ENCODE data around the gene CORO1C. TPM values are rescaled to one million over a fixed set of nuclear protein-coding genes. Genes with fewer than 3 reads are reported as not detected.

The CORO1C gene
- total RNA-seq, 1 donor from 2014 or later: 59.6 TPM

- Histone ChIP-seq H3K36me3 (no peaks in the 10 kb centered on the region), H3K4me3 (no peak overlapping the region), H3K9me3 (replicated peaks) (no peaks in the 10 kb centered on the region), H3K27me3 (ENCODE audit: low read depth) (no peaks in the 10 kb centered on the region), H3K4me1 (no peaks in the 10 kb centered on the region), H3K27ac (replicated peaks) (no peak overlapping the region)
- no peak for DNase-seq
- intact Hi-C loops (cut with micrococcal nuclease): no loop called here
- no peak for TF ChIP-seq CTCF (IDR thresholded peaks at IDR 0.05; ENCODE audit: borderline replicate concordance)
Observed at GRCh38 chr12:108602976-108603704, 128.2 kb downstream of the CORO1C start.

DNA sequence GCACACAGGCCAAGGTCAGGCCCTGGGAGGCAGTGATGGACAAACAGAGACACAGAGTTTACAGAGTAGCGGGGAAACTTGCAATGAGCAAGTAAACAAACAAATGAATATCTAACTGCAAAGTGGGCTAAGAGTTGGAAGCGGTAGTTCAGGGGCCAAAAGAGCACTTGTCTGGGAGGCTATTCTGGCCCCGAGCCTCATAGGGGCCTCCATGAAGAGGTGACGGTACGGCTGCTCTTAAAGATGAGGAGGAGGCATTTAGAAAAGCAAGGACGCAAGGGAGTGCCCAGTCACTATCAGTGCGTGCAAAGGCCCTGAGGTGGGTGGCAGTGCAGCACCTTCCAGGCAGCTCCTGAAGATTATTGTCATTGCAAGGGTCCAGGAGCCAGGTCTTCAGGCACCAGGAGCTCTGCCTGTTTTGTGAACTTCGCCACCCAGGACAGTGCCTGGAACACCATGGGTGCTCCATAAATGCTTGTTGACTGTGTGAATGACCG lies 129.1 kb downstream of the CORO1C start:
- H3K27ac ChIP-seq (replicated peaks): no peak overlapping the region
- TF ChIP-seq CTCF (IDR thresholded peaks at IDR 0.05; ENCODE audit: borderline replicate concordance): no peak
- H3K9me3 ChIP-seq (replicated peaks): no peaks in the 10 kb centered on the region
- DNase-seq: no peak
- no peaks in the 10 kb centered on the region for H3K27me3 ChIP-seq (ENCODE audit: low read depth)
- no peaks in the 10 kb centered on the region for H3K36me3 ChIP-seq
- H3K4me1 ChIP-seq: no peaks in the 10 kb centered on the region
- intact Hi-C loops (cut with micrococcal nuclease): no loop called here
- no peak overlapping the region for H3K4me3 ChIP-seq

- intact Hi-C loops (cut with micrococcal nuclease): no loop called here
- Histone ChIP-seq H3K36me3 (no peaks in the 10 kb centered on the region), H3K9me3 (replicated peaks) (no peaks in the 10 kb centered on the region), H3K27ac (replicated peaks) (no peak overlapping the region), H3K4me1 (no peaks in the 10 kb centered on the region), H3K4me3 (no peak overlapping the region), H3K27me3 (ENCODE audit: low read depth) (no peaks in the 10 kb centered on the region)
- no peak for TF ChIP-seq CTCF (IDR thresholded peaks at IDR 0.05; ENCODE audit: borderline replicate concordance)
- DNase-seq: no peak
Observed at GRCh38 chr12:108600702-108601007, 130.7 kb downstream of the CORO1C start.

DNA sequence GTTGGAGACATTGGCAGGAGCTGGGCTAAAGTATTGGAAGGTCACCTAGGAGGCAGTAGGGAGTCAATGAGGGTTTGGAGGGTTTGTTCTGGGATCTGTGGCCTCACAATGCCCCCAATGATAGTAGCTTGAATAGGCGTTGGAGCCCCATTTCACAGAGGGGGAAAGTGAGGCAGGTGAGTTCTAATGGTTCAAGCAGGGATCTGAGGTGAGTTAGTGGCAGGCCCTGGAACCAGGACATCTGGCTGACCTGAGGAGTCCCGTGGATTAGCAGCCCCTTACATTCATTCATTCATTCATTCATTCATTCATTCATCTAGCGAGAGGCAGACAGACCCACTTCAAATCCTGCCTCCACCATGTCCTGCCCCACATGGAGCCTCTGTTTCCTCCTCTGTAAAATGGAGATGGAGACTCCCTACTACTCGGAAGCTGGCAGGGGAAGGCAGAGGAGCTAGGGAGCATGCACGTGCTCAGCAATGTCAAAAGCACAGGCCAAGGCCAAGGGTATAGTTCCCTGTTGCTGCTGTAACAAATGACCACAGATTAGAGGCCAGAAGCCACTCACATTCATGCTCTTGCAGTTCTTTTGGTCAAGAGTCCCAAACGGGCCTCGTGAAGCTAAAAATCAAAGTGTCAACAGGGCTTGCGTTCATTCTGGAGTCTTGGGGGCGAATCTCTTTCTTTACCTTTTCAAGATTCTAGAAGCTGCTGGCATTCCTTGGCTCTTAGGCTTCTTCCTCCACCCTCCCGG lies 131.2 kb downstream of the CORO1C start:
- DNase-seq: no peak
- intact Hi-C loops (cut with micrococcal nuclease): no loop called here
- Histone ChIP-seq H3K4me3 (no peak overlapping the region), H3K27ac (replicated peaks) (no peak overlapping the region), H3K9me3 (replicated peaks) (no peaks in the 10 kb centered on the region), H3K36me3 (no peaks in the 10 kb centered on the region), H3K4me1 (no peaks in the 10 kb centered on the region), H3K27me3 (ENCODE audit: low read depth) (no peaks in the 10 kb centered on the region)
- TF ChIP-seq CTCF (IDR thresholded peaks at IDR 0.05; ENCODE audit: borderline replicate concordance): no peak

- no peak for DNase-seq
- H3K27ac ChIP-seq (replicated peaks): no peak overlapping the region
- H3K27me3 ChIP-seq (ENCODE audit: low read depth): no peaks in the 10 kb centered on the region
- no peaks in the 10 kb centered on the region for H3K36me3 ChIP-seq
- H3K9me3 ChIP-seq (replicated peaks): no peaks in the 10 kb centered on the region
- no peaks in the 10 kb centered on the region for H3K4me1 ChIP-seq
- no peak for TF ChIP-seq CTCF (IDR thresholded peaks at IDR 0.05; ENCODE audit: borderline replicate concordance)
- intact Hi-C loops (cut with micrococcal nuclease): no loop called here
- no peak overlapping the region for H3K4me3 ChIP-seq
Observed at GRCh38 chr12:108599541-108599940, 131.8 kb downstream of the CORO1C start.
